Choroid plexus epithelial cell (primary cell): Measurements from ENCODE around the gene PCNA.

Experiments
- DNase-seq: peaks from one replicate; pipeline ENCODE4 v3.0.0-alpha.2; 2010; ENCODE audit warnings: low read depth
- H3K4me3 ChIP-seq: 2 replicates; pipeline ENCODE4 v1.5.1; 2011; ENCODE audit warnings: low read depth, mild to moderate bottlenecking, control low read depth, low read length, moderate library complexity
- TF ChIP-seq, protein P1 (sequence below): conservative IDR thresholded peaks from 2 replicates; pipeline ENCODE4 v1.5.1; 2011; ENCODE audit warnings: low read depth, mild to moderate bottlenecking, control low read depth, inconsistent platforms, low read length, moderate library complexity

The PCNA gene

DNA sequence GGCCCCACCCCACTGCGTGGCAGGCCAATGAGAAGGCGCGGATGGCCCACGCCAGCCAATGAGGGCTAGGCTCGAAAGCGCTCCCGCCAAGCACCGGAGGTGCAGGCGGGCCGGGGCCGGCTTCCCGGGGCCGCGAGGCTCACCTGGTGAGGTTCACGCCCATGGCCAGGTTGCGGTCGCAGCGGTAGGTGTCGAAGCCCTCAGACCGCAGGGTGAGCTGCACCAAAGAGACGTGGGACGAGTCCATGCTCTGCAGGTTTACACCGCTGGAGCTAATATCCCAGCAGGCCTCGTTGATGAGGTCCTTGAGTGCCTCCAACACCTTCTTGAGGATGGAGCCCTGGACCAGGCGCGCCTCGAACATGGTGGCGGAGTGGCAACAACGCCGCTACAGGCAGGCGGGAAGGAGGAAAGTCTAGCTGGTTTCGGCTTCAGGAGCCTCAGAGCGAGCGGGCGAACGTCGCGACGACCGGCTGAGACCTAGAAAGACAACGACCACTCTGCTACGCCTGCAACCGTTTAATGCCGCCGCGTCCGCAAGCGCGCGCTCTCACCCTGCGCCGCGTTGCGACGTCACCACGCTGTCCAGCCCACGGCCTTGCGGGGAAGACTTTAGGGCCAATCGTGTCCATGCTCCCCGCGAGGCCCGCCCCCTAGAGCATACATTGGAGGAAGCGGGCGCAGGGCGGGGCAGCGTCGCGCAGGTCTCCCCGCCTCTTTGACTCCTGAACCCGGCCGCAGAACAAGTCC lies at the start of gene PCNA:
Gene PCNA, minus strand, starts transcription at position 524 of the 750 bp plus-strand sequence. Its CDS starts 160 bp downstream, at position 364.
- TF ChIP-seq, protein P1, sequence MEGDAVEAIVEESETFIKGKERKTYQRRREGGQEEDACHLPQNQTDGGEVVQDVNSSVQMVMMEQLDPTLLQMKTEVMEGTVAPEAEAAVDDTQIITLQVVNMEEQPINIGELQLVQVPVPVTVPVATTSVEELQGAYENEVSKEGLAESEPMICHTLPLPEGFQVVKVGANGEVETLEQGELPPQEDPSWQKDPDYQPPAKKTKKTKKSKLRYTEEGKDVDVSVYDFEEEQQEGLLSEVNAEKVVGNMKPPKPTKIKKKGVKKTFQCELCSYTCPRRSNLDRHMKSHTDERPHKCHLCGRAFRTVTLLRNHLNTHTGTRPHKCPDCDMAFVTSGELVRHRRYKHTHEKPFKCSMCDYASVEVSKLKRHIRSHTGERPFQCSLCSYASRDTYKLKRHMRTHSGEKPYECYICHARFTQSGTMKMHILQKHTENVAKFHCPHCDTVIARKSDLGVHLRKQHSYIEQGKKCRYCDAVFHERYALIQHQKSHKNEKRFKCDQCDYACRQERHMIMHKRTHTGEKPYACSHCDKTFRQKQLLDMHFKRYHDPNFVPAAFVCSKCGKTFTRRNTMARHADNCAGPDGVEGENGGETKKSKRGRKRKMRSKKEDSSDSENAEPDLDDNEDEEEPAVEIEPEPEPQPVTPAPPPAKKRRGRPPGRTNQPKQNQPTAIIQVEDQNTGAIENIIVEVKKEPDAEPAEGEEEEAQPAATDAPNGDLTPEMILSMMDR = no peak

DNA sequence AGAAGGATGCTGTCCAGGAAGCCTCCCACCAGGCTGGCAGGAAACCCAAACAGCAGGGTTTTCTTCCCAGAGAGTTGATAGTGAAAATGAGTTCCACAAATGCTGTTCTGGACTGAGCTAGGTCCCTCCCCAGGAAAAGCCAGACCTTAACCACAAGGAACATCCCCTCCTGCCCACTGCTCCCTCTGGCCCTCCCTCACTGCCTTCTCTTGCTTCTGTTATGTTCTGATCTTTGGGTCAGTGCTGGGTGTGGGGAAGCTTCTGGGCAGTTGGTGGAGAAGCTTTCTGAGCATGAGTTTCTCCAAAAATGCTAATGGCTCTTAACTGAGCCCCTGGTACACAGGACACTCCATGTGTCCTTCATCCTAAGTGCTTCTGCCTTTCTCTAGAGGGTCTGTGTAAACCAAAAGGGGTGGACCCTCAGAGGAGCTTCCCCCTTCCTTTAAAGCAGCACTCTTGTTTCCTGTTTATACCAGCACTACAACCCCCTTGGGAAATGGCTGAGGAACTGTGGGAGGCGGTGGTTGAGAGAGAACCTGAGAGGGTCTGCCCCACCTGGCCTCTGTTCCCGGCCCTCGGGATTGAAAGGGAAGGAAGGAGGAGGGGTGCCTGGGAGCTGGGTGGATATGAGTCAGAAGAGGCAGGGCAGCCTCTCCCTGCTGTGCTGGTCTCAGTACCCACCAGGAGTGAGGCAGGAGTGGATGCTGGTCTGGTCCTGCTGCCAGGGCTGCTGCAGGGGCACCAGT lies 49.1 kb upstream of the PCNA start:
- TF ChIP-seq, protein P1 = no peak
- H3K4me3 ChIP-seq = no peak overlapping the region
- DNase-seq = peak; percentile 73

More for the DNA sequence above, at the start of gene PCNA:
- H3K4me3 ChIP-seq = peak within 1 kb of the TSS; percentile 96
- peak; percentile 98 for DNase-seq

DNA sequence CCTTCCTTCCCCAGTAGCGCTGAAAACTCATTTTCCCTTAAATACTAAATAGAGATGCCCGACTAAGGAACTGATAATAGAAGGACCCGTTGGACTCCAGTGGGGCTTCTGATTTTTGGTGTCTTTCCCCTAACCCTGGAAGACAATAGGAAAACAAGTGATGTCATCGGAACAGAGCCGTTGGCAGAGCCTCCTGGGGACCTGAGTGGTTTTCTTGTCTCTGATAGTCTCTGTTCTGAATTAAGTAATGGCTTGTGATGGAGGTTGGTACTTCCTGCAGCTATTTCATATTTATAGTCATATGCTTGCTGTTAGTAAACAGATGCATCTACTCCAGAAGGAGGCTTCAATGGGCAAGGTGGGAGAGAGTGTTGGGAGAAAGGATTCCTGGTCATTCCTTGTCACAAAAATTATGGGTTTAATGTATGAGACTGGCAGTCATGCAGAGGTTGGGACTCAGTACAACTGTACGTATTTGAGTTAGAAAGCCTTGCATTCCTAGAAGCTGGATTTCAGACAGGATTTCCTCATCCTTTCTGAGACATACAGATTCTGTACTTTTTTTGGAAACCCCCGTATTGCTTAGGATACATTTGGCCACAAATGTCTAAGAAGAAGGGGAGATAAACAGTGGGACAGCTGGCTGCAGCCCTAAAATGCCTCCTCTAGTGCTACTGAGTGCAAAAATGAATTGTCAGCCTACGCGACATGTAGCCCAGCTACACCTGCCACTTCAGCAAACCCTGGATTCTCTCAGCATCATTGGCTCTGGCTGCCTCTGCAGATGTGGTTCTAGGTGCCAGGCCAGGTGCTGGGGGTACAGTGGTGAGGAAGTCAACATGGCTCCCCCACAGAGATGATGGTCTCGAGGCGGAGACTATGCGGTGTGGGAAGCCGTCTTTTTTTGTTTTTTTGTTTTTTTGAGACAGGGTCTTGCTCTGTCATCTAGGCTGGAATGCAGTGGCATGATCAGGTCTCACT lies 45.2 kb upstream of the PCNA start:
- no peak overlapping the region for H3K4me3 ChIP-seq
- no peak for DNase-seq
- TF ChIP-seq, protein P1 = no peak

DNA sequence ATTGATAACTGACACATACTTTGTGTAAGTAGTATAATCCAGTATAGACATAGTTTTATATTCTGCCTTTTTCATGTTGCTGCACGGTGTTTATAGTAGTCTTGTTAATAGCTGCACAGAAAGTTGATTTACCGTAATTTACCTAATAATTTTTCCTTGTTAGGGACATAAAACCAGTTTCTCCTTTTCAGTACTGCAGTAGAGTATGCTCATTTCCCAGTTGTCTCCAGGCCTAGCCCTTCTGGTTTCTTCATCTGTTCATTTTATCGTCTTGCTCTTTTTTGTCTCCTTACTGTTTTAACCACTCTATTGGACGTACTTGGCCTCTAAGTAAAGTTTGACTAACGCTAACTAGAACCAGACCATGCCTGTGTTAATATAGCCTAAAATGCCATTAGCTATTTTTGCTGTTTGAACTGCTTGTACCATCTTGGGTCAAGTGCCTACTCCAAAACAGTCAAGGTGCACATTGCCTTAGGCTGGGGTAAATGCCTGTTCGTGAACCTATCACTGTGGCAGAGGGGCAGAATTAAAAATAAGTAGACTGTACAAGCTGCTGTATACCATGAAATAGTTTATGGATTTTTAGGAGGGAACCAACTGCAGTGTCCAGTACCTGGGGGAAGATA lies 41.9 kb upstream of the PCNA start:
- no peak overlapping the region for H3K4me3 ChIP-seq
- TF ChIP-seq, protein P1 = no peak
- no peak for DNase-seq

DNA sequence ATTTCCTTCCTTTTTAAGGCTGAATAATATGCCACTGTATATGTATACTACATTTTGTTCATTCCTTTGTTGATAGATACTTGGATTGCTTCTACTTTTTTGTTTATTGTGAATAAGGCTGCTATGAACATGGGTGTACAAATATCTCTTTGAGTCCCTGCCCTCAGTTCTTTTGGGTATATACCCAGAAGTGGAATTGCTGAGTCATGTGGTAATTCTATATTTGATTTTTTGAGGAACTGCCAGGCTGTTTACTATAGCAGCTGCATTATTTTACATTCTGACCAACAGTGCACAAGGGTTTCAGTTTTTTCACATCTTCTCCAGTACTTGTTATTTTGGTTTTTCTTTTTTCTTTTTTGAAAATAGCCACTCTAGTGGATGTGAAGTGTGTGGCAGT lies 41.1 kb upstream of the PCNA start:
- TF ChIP-seq, protein P1 = no peak
- peak; percentile 13 for DNase-seq
- H3K4me3 ChIP-seq = no peak overlapping the region

DNA sequence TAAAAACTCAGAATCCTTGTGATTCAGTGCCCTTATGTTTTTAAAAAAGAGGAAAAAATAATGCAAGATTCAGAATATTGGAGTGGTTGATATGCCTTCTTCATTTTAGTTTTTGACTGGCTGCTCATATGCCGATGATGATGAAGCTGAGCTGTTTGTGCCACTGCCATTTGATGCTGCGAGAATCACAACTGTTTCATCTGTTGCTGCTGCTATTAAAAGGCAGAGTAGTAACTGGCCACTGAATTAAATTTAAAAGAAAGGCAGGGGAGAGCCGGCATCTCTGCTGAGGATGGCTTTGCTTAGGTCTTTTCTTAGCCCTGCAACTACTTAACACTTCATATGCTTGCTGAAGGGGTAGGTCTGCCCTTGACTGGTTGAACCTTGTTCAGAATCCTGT lies 40.2 kb upstream of the PCNA start:
- no peak for DNase-seq
- TF ChIP-seq, protein P1 = no peak
- no peak overlapping the region for H3K4me3 ChIP-seq
